Brain microvascular endothelial cell (primary cell): Measurements from ENCODE around the gene INSR.
"Not testable (repeated sequence)": the region's sequence is repeated elsewhere in the genome, so short reads cannot be mapped to it uniquely, and the experiment has no call there.

Experiments
- DNase-seq: peaks from one replicate; pipeline ENCODE4 v3.0.0-alpha.2; 2020
- H3K27ac ChIP-seq: fragments of 250-450 bp; sonication (Bioruptor Pico); 2 replicates; pipeline ENCODE4 v1.5.1; 2020; ENCODE audit warnings: mild to moderate bottlenecking, moderate library complexity
- H3K27me3 ChIP-seq: fragments of 250-450 bp; sonication (Bioruptor Pico); replicated peaks from 2 replicates; pipeline ENCODE4 v1.5.1; 2020; ENCODE audit warnings: mild to moderate bottlenecking
- H3K36me3 ChIP-seq: fragments of 250-450 bp; sonication (Bioruptor Pico); replicated peaks from 2 replicates; pipeline ENCODE4 v1.5.1; 2020; ENCODE audit warnings: mild to moderate bottlenecking
- H3K4me3 ChIP-seq: 2 replicates; pipeline ENCODE4 v1.5.1; 2011; ENCODE audit warnings: low read depth, mild to moderate bottlenecking, control low read depth, low read length, moderate library complexity
- CTCF ChIP-seq: IDR thresholded peaks from 2 replicates; pipeline ENCODE4 v1.5.1; 2011; ENCODE audit warnings: low read depth, mild to moderate bottlenecking, moderate library complexity, low read length, control low read depth, inconsistent platforms; ENCODE audit errors: missing control alignments
- in situ Hi-C: cut with HindIII; loops from 2 replicates; pipeline ENCODE4 v1.10.0; 2017; ENCODE audit warnings: low sequenced_read_pairs, low pct_ligation_motif_present

INSR gene

GRCh38 chr19:7067716-7068115 is 226.5 kb downstream of the INSR start:
- no peak for DNase-seq
- in situ Hi-C loops: no loop called here
- TF ChIP-seq CTCF: no peak
- H3K27ac ChIP-seq: no peak overlapping the region
- peaks cover 10% of the 10 kb centered on the region for H3K36me3 ChIP-seq
- no peak overlapping the region for H3K4me3 ChIP-seq
- H3K27me3 ChIP-seq: no peaks in the 10 kb centered on the region

GRCh38 chr19:7067122-7067521 is 227.1 kb downstream of the INSR start:
- H3K27me3 ChIP-seq, H3K4me3 ChIP-seq, H3K36me3 ChIP-seq, H3K27ac ChIP-seq, in situ Hi-C loops: not testable (repeated sequence)
- peak; percentile 52 for TF ChIP-seq CTCF
- DNase-seq: peak; percentile 9

- TF ChIP-seq CTCF: no peak
- in situ Hi-C loops: no loop called here
- H3K27me3 ChIP-seq: no peaks in the 10 kb centered on the region
- H3K4me3 ChIP-seq: no peak overlapping the region
- DNase-seq: no peak
- H3K27ac ChIP-seq: no peak overlapping the region
- H3K36me3 ChIP-seq: no peaks in the 10 kb centered on the region
These were observed 230.3 kb downstream of the INSR start for GRCh38 chr19:7063764-7064418.

GRCh38 chr19:7063339-7063738 is 230.9 kb downstream of the INSR start:
- no peak for DNase-seq
- Histone ChIP-seq H3K27me3 (no peaks in the 10 kb centered on the region), H3K27ac (no peak overlapping the region), H3K36me3 (no peaks in the 10 kb centered on the region), H3K4me3 (no peak overlapping the region)
- TF ChIP-seq CTCF: no peak
- in situ Hi-C loops: no loop called here
